Common myeloid progenitor, CD34-positive (primary cell): ENCODE results near the gene PIK3R5.

ENCODE experiments used
- CTCF ChIA-PET: fragments of 350-600 bp; sonication (Branson Sonifier 250); formaldehyde crosslinking; loops from one replicate; lab custom pipeline; 2021; ENCODE audit warnings: antibody characterized with exemption; lab: Charles Lee
- POLR2A ChIA-PET: fragments of 350-600 bp; sonication (Branson Sonifier 250); formaldehyde crosslinking; loops from one replicate; lab custom pipeline; 2021; ENCODE audit warnings: antibody characterized with exemption; lab: Charles Lee
- DNase-seq, 3 donors: peaks; one replicate each; pipeline versions ENCODE4 v3.0.0 to v3.0.0-alpha.2; 2013
- H3K27ac ChIP-seq, 2 experiments: 1 replicate in 1 of 2; 2 replicates in 1 of 2; pipeline ENCODE4 v1.7.0; 2013; ENCODE audit warnings: inconsistent platforms in 2 of 2, low read length in 2 of 2, mild to moderate bottlenecking in 2 of 2, low read depth in 1 of 2, moderate library complexity in 1 of 2; ENCODE audit not compliant: severe bottlenecking in 2 of 2, insufficient read depth in 1 of 2, poor library complexity in 1 of 2
- H3K27me3 ChIP-seq, 5 experiments: replicated peaks in 2 of 5; 1 replicate in 3 of 5; 2 replicates in 2 of 5; pipeline versions ENCODE4 v1.6.1 to v1.7.0; 2013; ENCODE audit warnings: low read length in 4 of 5, mild to moderate bottlenecking in 2 of 5, moderate library complexity in 2 of 5, inconsistent platforms in 1 of 5; ENCODE audit not compliant: insufficient read depth in 5 of 5, control insufficient read depth in 4 of 5
- H3K36me3 ChIP-seq, 4 experiments: 1 replicate in 2 of 4; 2 replicates in 2 of 4; pipeline versions ENCODE4 v1.6.1 to v1.7.0; 2013; ENCODE audit warnings: low read length in 3 of 4, control low read depth in 1 of 4, mild to moderate bottlenecking in 1 of 4; ENCODE audit not compliant: control insufficient read depth in 4 of 4, insufficient read depth in 4 of 4
- H3K4me1 ChIP-seq, 4 experiments: 1 replicate in 3 of 4; 2 replicates in 1 of 4; pipeline versions ENCODE4 v1.6.1 to v1.7.1; 2013; ENCODE audit warnings: low read length in 3 of 4, mild to moderate bottlenecking in 3 of 4, control low read depth in 1 of 4, inconsistent platforms in 1 of 4, moderate library complexity in 1 of 4; ENCODE audit not compliant: control insufficient read depth in 4 of 4, insufficient read depth in 4 of 4; ENCODE audit errors: control extremely low read depth in 1 of 4
- H3K4me3 ChIP-seq, 7 experiments: 1 replicate in 4 of 7; 2 replicates in 3 of 7; pipeline versions ENCODE4 v1.5.1 to v1.7.0; 2013; ENCODE audit warnings: mild to moderate bottlenecking in 7 of 7, low read length in 6 of 7, moderate library complexity in 6 of 7, inconsistent platforms in 2 of 7, low read depth in 2 of 7, control low read depth in 1 of 7; ENCODE audit not compliant: insufficient read depth in 4 of 7, control insufficient read depth in 1 of 7; ENCODE audit errors: extremely low read depth in 1 of 7
- H3K9me3 ChIP-seq, 5 experiments: 1 replicate in 4 of 5; 2 replicates in 1 of 5; pipeline versions ENCODE4 v1.6.1 to v1.7.1; 2013; ENCODE audit warnings: low read length in 4 of 5, mild to moderate bottlenecking in 2 of 5, inconsistent platforms in 1 of 5, low read depth in 1 of 5, moderate library complexity in 1 of 5; ENCODE audit not compliant: control insufficient read depth in 4 of 5, insufficient read depth in 2 of 5; ENCODE audit errors: control extremely low read depth in 1 of 5
- WGBS: methylation state at CpG from one replicate; pipeline ENCODE4 v1.1.5; 2013; ENCODE audit not compliant: insufficient coverage; 5-methylcytosine and 5-hydroxymethylcytosine counted together

The PIK3R5 gene

DNA sequence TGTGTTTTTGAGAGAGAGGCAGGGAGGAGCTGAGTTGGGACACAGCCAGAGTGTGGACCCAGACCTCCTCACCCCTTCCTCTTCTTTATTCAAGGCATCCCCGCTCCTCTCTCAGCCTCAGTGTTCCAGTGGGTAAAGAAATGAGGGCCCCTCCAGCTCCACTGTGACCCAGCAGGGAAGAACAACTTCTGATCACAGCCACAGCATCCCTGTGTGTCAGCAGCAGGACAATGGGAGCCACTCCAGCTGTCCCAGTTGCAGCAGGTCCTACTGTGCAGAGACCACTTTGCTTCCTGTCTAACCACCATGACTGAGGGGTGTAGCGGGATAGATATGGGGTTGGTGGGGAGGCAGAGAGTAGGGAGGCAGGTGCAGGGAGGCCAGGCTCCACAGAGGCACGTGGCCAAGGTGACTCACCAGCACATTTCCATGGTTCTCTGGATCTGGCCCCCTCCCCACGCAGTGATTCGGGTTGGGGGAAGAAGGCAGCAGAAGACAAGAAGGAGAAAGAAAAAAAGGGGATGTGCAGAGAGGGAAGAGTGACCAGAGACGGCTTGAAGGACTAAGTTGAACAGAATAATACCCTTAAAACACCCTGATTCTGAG, 24.5 kb downstream of the PIK3R5 start:
- Histone ChIP-seq H3K27ac (no peak overlapping the region), H3K4me1 (peaks cover 11 to 46% (median 40%) of the 10 kb centered on the region in 4 experiments)
- CTCF ChIA-PET: no interaction called here

DNA sequence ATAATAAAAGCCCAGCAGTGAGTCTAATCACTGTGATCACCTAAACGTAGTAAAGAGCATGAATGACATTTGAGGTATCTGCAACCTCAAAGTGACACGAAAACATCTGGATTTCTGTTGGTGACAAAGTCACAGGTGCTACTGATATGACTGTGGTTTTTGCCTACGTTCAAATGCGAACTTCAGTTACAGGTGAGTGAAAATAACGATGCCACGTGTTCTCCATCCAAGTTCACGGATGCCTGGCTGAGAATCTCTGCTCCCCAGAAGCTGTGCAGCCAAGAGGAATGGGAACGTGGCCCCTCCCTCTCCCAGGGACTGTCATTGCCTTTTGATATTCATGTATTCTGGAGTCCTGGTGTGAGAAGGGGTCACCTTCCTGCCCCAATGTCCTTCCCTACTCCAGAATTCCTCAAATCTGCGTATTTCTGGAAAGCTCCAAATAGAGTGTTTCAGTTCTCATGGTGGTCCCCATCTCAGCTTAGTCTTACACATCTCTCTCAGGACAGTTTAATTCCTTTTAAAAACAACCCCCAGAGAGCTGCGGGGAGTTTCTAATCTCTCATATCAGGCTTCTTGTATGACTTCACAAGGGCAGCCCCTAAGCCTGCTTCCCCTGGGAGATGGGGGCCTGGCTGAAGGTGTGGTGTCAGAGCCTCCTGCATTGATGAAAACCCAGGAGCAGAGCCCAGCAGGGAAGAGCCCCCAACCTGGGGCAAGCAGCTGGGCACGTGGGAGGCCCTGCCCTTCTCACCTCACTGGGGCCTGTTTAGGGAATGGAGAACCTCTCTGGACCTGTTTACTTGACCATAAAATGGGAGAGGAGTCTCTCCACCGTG, 25.8 kb downstream of the PIK3R5 start:
- DNase-seq: no peak
- ChIA-PET POLR2A (no interaction called here), CTCF (interaction anchor here (1.4 kb wide), 1 partner anchor 15 kb away, joined by 4 read pairs; no protein-coding TSS in a partner anchor)
- peaks cover 11 to 46% (median 39%) of the 10 kb centered on the region in 4 experiments for H3K4me1 ChIP-seq
- no peak overlapping the region for H3K4me3 ChIP-seq
- no peaks in the 10 kb centered on the region for H3K9me3 ChIP-seq
- H3K27ac ChIP-seq: no peak overlapping the region
- peaks cover 0 to 3% (median 1%) of the 10 kb centered on the region in 4 experiments for H3K36me3 ChIP-seq
- no peaks in the 10 kb centered on the region for H3K27me3 ChIP-seq
- WGBS: 87% methylated on average over 8 of the region's 12 CpGs

More for the DNA sequence above, 24.5 kb downstream of the PIK3R5 start:
- POLR2A ChIA-PET: no interaction called here
- peak in 2 of 3 donors; percentile 58 to 65 for DNase-seq
- Histone ChIP-seq H3K36me3 (peaks cover 0 to 4% (median 2%) of the 10 kb centered on the region in 4 experiments), H3K4me3 (peak overlapping the region in 1 of 7 experiments; percentile 18), H3K9me3 (no peaks in the 10 kb centered on the region), H3K27me3 (no peaks in the 10 kb centered on the region)
- 29% methylated on average over 4 of the region's 6 CpGs for WGBS

DNA sequence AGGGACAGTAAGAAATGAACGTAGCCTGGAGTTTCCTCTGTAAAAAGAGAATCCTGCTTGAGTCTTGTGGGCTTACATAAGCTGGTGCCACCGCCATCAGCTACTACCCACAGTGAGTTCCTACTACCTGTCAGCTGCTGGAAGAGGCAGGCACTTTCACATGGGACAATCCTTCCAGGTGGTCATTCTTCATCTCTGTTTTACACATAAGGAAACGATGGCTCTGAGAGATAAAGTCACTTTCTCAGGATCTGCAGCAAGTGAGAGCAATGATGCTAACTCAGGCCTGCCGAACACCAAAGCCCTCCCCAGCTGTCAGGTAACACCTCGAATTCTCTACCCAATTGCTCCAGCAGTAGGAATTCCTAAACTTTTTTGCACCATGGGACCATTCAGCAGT, 26.6 kb downstream of the PIK3R5 start:
- no peaks in the 10 kb centered on the region for H3K9me3 ChIP-seq
- H3K36me3 ChIP-seq: no peaks in the 10 kb centered on the region
- no peak for DNase-seq
- no peaks in the 10 kb centered on the region for H3K27me3 ChIP-seq
- H3K4me1 ChIP-seq: peaks cover 11 to 43% (median 37%) of the 10 kb centered on the region in 4 experiments
- ChIA-PET POLR2A (no interaction called here), CTCF (interaction anchor here (1.4 kb wide), 1 partner anchor 15 kb away, joined by 4 read pairs; no protein-coding TSS in a partner anchor)
- H3K4me3 ChIP-seq: no peak overlapping the region
- no peak overlapping the region for H3K27ac ChIP-seq
- WGBS: 94% methylated on average over 5 of the region's 5 CpGs

DNA sequence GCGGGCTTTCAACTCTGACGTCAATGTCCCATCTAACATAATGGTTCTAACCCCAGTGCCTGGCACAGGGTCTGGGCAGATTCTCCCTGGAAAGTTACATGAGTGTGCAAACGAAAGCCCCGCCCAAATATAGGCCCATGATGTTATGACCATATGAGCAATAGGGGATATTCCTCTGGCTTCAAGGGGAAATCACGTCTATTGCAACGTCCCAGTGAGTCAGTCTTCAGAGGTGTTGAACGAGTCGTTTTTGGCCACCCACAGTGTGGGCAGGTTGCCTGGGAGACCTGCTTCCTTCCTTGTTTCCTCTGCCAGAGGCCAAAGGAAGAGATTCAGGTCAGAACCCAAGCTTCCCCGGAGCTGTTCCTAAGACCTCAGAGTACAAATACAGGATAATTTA, 30.3 kb downstream of the PIK3R5 start:
- Histone ChIP-seq H3K4me3 (peak overlapping the region in 3 of 7 experiments; percentile 11 to 36 (median 29)), H3K4me1 (peaks cover 11 to 22% (median 16%) of the 10 kb centered on the region in 4 experiments), H3K27me3 (no peaks in the 10 kb centered on the region), H3K9me3 (peaks cover 2 to 16% (median 7%) of the 10 kb centered on the region in 5 experiments), H3K27ac (no peak overlapping the region), H3K36me3 (peaks cover 0 to 7% (median under 1%) of the 10 kb centered on the region in 4 experiments)
- ChIA-PET CTCF (no interaction called here), POLR2A (no interaction called here)
- DNase-seq: peak; percentile 41 to 85 (median 82)
- 43% methylated on average over 7 of the region's 9 CpGs for whole genome bisulfite sequencing

DNA sequence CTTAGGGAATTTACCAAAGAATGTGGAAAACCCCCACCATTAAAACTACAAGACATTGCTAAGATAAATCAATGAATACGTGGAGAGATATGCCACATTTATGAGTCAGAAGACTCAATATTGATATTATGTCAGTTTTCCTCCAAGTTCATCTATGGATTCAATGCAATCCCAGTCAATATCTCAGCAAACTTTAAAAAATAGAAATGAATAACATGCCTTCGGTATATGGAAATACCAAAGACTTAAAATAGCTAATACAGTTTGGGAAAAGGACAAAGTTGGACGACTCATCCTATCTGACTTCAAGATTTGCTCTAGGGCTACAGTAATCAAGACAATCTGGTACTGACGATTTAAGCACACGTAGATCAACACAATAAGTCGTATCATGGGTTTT, 31.2 kb downstream of the PIK3R5 start:
- no peaks in the 10 kb centered on the region for H3K27me3 ChIP-seq
- POLR2A ChIA-PET: no interaction called here
- H3K36me3 ChIP-seq: peaks cover 0 to 7% (median under 1%) of the 10 kb centered on the region in 4 experiments
- H3K27ac ChIP-seq: no peak overlapping the region
- H3K4me3 ChIP-seq: no peak overlapping the region
- CTCF ChIA-PET: no interaction called here
- WGBS: 100% methylated on average over 3 of the region's 6 CpGs
- DNase-seq: no peak
- H3K9me3 ChIP-seq: peaks cover 2 to 25% (median 9%) of the 10 kb centered on the region in 5 experiments
- H3K4me1 ChIP-seq: peaks cover 5 to 15% (median 9%) of the 10 kb centered on the region in 4 experiments

DNA sequence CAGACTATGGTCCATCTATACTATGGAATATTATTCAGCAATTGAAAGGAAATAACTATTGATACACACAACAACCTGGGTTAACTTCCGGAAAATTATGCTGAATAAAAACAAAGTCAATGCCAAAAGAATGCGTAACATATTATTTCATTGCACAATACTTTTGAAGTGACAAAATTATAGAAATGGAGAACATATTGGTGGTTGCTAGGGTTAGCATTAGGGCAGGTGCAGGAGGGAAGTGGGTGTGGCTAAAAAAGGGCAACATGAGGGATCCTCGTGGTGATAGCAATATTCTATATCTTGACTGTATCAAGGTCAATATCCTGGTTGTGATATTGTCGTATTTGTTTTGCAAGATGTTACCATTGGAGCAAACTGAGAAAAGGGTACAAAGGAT, 34.9 kb downstream of the PIK3R5 start:
- ChIA-PET CTCF (no interaction called here), POLR2A (no interaction called here)
- Histone ChIP-seq H3K4me1 (peaks cover 0 to 13% (median 8%) of the 10 kb centered on the region in 4 experiments), H3K9me3 (peaks cover 4 to 55% (median 26%) of the 10 kb centered on the region in 5 experiments), H3K27me3 (no peaks in the 10 kb centered on the region), H3K4me3 (no peak overlapping the region), H3K36me3 (peaks cover 0 to 17% (median 7%) of the 10 kb centered on the region in 4 experiments), H3K27ac (no peak overlapping the region)
- DNase-seq: no peak
- no CpG with 5 or more reads among the region's 4 CpGs for WGBS

DNA sequence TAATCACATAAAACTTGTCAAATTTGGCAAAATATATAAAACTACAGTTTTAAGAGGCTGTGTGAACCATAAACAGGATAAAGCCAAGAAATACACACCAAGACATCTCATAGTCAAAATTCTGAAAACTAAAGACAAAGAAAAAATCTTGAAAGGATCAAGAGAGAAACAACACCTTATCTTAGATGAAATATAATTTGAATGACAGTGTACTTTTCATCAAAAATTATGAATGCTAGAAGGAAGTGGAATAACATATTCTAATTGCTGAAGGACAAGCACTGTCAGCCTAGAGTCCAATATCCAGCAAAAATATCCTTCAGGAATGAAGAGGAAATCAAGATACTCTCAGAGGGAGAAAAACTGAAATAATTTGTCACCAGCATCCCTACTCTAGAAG, 37.2 kb downstream of the PIK3R5 start:
- peak in 1 of 3 donors; percentile 36 for DNase-seq
- peaks cover 0 to 17% (median 8%) of the 10 kb centered on the region in 4 experiments for H3K36me3 ChIP-seq
- H3K27ac ChIP-seq: no peak overlapping the region
- ChIA-PET CTCF (no interaction called here), POLR2A (no interaction called here)
- peaks cover 0 to 2% (median 0%) of the 10 kb centered on the region in 4 experiments for H3K4me1 ChIP-seq
- no peak overlapping the region for H3K4me3 ChIP-seq
- no peaks in the 10 kb centered on the region for H3K27me3 ChIP-seq
- peaks cover 4 to 55% (median 27%) of the 10 kb centered on the region in 5 experiments for H3K9me3 ChIP-seq
